GM19397 (cell line): ENCODE data around the gene GPR3.
"Not testable (repeated sequence)": the region's sequence is repeated elsewhere in the genome, so short reads cannot be mapped to it uniquely, and the experiment has no call there.

ENCODE experiments used
- ATAC-seq: cut with Tn5 transposase; IDR thresholded peaks from one replicate; pipeline ENCODE4 v1.9.1; 2021; ENCODE audit warnings: mild to moderate bottlenecking, moderate library complexity; ENCODE audit not compliant: unreplicated experiment

The GPR3 gene

DNA sequence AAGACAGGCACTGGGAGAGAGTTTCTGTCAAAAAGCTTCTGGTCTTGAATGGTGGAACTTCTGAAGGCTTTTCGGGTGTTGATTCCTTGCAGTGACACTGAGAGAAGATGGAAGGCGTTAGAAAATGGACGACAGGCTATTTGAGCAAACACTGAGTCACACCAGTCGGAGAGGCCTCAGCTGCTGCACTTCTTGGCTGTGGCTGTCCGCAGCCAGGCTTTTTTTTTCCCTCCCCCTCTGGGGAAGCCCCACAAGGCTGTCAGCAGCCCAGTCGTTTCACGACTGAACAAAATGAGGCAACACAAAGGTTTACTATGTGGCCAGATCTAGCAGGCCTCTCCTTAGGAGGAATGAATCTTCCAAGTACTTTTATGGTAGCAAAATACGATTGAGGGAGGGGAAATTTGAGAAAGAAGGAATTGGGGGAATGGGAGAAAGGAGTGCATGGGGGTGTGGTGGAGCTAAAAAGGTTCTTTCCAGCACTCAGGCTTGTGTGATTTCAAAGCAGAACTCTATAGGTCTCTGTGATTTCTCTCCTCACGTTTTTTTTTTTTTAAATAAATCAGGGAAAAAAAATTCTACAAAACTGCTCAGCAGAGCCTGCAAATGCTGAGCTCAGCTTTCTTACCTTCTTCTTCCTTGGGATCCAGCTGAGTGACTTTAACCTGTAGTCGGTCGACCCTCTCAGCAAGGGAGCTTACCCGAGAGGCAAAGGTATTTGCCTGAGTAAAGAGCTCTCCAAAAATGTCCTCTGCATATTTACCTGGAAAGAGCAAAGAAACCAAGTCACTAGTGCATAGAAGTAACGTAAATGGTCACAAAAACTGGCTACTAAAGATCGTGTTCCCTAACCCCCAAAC, 26.1 kb downstream of the GPR3 start:
- ATAC-seq = no peak

GRCh38 chr1:27423709-27424108, 31.3 kb downstream of the GPR3 start:
- ATAC-seq = no peak

GRCh38 chr1:27427329-27427728, 34.9 kb downstream of the GPR3 start:
- ATAC-seq = no peak

DNA sequence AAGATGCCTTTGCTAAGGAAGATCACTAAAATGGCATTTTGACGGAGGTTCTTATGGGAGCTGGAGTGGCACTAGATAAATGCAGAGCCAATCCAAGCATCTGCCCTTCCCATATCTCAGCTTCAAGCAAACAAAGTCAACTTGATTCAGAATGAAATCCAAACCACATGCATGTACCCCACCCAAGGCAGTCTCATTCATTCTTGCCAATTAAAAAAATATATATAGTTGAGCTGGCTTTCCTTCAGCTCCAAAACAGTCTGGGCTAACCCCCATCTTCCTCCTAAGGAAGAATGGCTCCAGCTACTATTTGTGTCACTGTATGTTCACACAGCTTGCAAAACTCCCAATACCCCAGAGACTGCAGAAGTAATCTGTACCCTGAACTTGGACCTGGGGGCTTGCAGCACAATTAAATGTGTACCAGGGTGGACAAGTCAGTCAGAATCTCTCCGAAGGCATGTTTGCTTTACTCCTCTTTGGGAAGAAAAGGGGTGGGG, 35.4 kb downstream of the GPR3 start:
- ATAC-seq = no peak

- ATAC-seq = no peak
Measured at GRCh38 chr1:27428316-27429028, 36.0 kb downstream of the GPR3 start.

DNA sequence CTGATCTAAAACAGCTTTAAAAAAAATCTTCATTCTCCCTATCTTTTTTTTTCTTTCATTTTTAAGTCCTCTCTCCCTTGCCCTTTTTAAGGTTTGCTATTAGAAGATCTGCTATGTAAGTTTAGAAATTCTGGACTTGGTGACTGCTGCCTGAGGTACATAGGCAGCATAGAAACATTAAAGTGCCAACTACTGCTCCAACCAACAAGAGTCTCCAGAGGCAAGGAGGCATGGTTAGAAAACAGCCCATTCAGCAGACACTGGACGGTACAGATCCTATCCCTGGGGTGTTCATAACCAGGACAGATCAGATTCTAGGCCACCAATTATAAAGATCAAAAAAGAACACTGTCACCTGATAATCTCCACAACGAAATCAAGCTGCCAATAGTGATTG, 36.6 kb downstream of the GPR3 start:
- no peak for ATAC-seq

GRCh38 chr1:27430903-27431600, 38.6 kb downstream of the GPR3 start:
- no peak for ATAC-seq

DNA sequence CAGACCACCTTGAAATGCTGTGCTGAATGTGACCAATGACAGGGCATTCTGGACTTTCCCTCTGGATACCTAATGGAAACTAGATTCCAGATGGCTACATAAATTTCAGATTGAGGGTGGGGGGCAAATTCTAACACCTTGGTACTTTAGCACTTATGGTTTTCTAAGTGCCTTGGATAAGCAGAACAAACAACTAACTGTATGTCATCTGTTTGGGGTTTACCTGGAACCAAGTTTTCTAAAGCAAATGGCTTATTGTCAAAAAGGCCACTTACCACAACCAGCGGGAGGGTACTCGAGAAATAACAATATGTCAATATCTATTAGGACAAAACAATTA, 39.1 kb downstream of the GPR3 start:
- no peak for ATAC-seq

DNA sequence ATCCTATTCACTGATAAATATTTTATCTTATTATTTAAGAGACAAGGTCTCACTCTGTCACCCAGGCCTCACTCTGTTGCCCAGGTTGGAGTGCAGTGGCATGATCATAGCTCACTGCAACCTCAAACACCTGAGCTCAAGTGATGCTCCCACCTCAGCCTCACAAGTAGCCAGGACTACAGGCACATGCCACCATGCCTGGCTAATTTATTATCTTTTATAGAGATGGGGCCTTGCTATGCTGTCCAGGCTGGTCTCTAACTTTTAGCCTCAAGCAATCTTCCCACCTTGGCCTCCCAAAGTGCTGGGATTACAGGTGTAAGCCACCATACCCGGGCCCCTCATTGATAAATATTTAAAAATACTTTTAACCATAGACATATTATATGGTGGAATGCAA, 40.3 kb downstream of the GPR3 start:
- not testable (repeated sequence) for ATAC-seq

GRCh38 chr1:27433706-27434105, 41.3 kb downstream of the GPR3 start:
- no peak for ATAC-seq

- no peak for ATAC-seq
Measured at GRCh38 chr1:27435566-27436203, 43.3 kb downstream of the GPR3 start.

DNA sequence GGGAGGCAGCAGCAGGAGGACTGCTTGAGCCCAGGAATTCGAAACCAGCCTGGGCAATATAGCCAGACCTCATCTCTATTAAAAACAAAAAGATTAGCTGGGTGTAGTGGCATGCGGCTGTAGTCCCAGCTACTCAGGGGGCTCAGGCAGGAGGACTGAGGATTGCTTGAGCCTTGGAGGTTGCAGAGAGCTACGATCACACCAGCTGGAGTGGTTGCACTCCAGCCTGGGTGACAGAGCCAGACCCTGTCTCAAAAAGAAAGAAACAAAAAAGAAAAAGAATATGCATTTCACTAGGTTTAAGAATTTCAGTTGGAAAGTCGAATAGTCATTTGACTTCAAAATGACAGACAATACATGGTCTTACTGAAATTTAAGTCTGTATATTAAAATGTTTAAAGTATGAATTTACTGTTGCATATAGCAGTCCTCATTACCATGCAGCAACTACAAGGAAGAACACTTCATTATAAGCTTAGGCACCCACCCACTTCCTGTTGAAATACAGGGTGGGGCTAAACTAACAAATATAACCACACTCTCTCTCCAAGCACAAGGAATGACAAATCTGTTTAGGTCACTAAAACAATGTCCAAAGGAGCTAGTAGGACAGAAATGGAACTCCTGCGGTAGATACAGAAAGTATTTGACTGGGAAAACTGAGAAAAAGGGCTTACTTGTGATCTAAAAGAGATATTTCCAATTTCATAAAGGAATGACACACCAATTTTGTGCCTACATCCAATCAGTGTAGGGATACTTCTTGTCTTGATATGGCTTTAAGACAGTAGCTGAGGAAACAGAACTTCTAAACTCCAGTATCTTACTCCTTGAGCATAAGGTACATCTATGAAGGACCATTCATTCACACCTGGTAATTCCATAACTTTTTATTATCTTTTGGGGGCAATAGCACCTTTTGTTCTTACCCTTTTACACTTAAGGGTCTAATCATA, 44.1 kb downstream of the GPR3 start:
- ATAC-seq = no peak

DNA sequence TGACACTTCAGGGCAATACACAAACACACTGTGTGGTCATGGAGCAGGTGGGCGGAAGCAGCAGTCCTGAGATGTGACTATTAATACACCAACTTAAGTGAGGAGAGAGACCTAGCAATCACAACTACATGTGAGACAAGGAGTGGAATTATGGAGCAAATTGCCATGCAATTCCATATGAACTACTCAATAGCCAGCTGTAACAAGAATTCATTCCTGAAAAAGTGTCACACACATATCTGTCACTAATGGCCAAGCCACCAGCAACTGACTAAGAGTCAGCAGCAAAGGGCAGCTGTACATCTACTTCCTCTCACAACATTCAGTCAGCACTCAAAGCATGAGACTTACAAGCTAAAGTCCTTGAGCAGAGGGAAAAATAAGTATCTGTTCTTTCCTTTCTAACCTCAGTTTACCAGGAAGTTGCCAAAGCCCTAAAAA, 46.2 kb downstream of the GPR3 start:
- no peak for ATAC-seq

- no peak for ATAC-seq
Measured at GRCh38 chr1:27439150-27439549, 46.7 kb downstream of the GPR3 start.

- no peak for ATAC-seq
Measured at GRCh38 chr1:27444632-27445031, 52.2 kb downstream of the GPR3 start.
